ENCODE results near the gene GABARAPL1.
"Not testable (repeated sequence)": the region's sequence is repeated elsewhere in the genome, so short reads cannot be mapped to it uniquely, and the experiment has no call there.

The GABARAPL1 gene

GRCh38 chr12:10204495-10204894 lies 8.2 kb upstream of the GABARAPL1 start:
- DNase-seq = not testable (repeated sequence)

GRCh38 chr12:10205220-10205807 lies 7.4 kb upstream of the GABARAPL1 start:
- no peak for DNase-seq

- no peak for DNase-seq
These were observed 5.5 kb upstream of the GABARAPL1 start for GRCh38 chr12:10207136-10207535.

GRCh38 chr12:10210225-10210624 lies 2.5 kb upstream of the GABARAPL1 start:
- DNase-seq = no peak

- no peak for DNase-seq
These were observed 1.4 kb upstream of the GABARAPL1 start for GRCh38 chr12:10211101-10211939.

- peak; percentile 92 for DNase-seq
These were observed 538 bp upstream of the GABARAPL1 start for GRCh38 chr12:10211940-10212738.

- peak; percentile 87 for DNase-seq
These were observed 775 bp downstream of the GABARAPL1 start for GRCh38 chr12:10213168-10214135.

GRCh38 chr12:10214136-10214894 lies 1.6 kb downstream of the GABARAPL1 start:
- DNase-seq = peak; percentile 44

- no peak for DNase-seq
These were observed 2.2 kb downstream of the GABARAPL1 start for GRCh38 chr12:10214895-10215267.

- peak; percentile 34 for DNase-seq
These were observed 2.8 kb downstream of the GABARAPL1 start for GRCh38 chr12:10215436-10215835.

GRCh38 chr12:10215946-10216345 lies 3.3 kb downstream of the GABARAPL1 start:
- not testable (repeated sequence) for DNase-seq

- DNase-seq = no peak
These were observed 5.3 kb downstream of the GABARAPL1 start for GRCh38 chr12:10218021-10218420.

- DNase-seq = no peak
These were observed 7.9 kb downstream of the GABARAPL1 start for GRCh38 chr12:10220398-10221077.

- no peak for DNase-seq
These were observed 9.2 kb downstream of the GABARAPL1 start for GRCh38 chr12:10221846-10222245.

GRCh38 chr12:10223208-10223607 lies 10.5 kb downstream of the GABARAPL1 start:
- DNase-seq = no peak

- not testable (repeated sequence) for DNase-seq
These were observed 12.7 kb downstream of the GABARAPL1 start for GRCh38 chr12:10225426-10225825.

- DNase-seq = no peak
These were observed 13.4 kb downstream of the GABARAPL1 start for GRCh38 chr12:10226086-10226485.

GRCh38 chr12:10226731-10227130 lies 14.1 kb downstream of the GABARAPL1 start:
- DNase-seq = no peak

GRCh38 chr12:10227648-10228047 lies 15.0 kb downstream of the GABARAPL1 start:
- no peak for DNase-seq

GRCh38 chr12:10234562-10234961 lies 21.9 kb downstream of the GABARAPL1 start:
- no peak for DNase-seq
